Measurements from ENCODE around the gene NAALADL2. TPM values are rescaled to one million over a fixed set of nuclear protein-coding genes. Genes with fewer than 3 reads are reported as not detected.

Gene NAALADL2
- total RNA-seq, 5 donors from 2014 or later (not counting 1 experiment from before 2014, with no cell fraction given), result 0.13 to 1.4 (median 0.36) TPM; not detected in 1

DNA sequence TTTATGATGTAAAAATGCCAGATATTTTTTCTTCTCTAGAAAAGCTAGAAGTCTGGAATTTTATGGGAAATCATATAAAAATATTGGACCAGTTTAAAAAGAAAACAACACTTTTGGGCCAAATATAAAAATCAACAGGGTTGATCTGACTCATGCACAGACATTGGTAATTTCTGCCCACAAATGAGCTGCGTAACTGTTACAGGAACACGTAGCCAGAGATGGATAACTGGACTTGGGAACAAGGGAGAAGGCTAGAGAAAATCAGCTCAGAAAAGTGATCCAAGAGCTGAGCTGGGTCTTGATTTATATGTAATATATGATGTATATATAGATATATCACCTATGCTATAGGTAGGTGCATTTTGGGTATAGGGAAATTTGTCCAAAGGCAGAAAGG is 36.8 kb upstream of the NAALADL2 start:
- Histone ChIP-seq H3K27ac (ENCODE audit: low read length) (no peak overlapping the region), H3K4me3 (ENCODE audit: control insufficient read depth in 1 of 2, extremely low read depth in 1 of 2, low read length in 1 of 2) (no peak overlapping the region), H3K27me3 (replicated peaks in 1 of 2; ENCODE audit: control insufficient read depth in 2 of 2, extremely low read depth in 1 of 2, insufficient read depth in 2 of 2, low read length in 1 of 2) (no peaks in the 10 kb centered on the region), H3K36me3 (ENCODE audit: control insufficient read depth in 2 of 2, extremely low read depth in 1 of 2, insufficient read depth in 1 of 2, low read length in 1 of 2) (no peaks in the 10 kb centered on the region), H3K4me1 (ENCODE audit: control insufficient read depth in 1 of 2, extremely low read depth in 1 of 2, insufficient read depth in 2 of 2, low read length in 2 of 2) (no peaks in the 10 kb centered on the region), H3K9me3 (no peaks in the 10 kb centered on the region)
- H3K36me3 Mint-ChIP-seq, result no peaks in the 10 kb centered on the region
- ATAC-seq (replicated peaks in 1 of 4), result no peak
- peaks cover 4 to 11% (median 6%) of the 10 kb centered on the region in 3 donors for H3K9me3 Mint-ChIP-seq
- H3K4me1 Mint-ChIP-seq, result no peaks in the 10 kb centered on the region
- no peak for DNase-seq
- ChIA-PET POLR2A (no interaction called here), CTCF (no interaction called here)
- no peaks in the 10 kb centered on the region for H3K27me3 Mint-ChIP-seq
- no peak overlapping the region for H3K4me3 Mint-ChIP-seq
- WGBS (ENCODE audit: insufficient coverage), result 95% methylated on average over 2 of the region's 2 CpGs
- no peak overlapping the region for H3K27ac Mint-ChIP-seq

DNA sequence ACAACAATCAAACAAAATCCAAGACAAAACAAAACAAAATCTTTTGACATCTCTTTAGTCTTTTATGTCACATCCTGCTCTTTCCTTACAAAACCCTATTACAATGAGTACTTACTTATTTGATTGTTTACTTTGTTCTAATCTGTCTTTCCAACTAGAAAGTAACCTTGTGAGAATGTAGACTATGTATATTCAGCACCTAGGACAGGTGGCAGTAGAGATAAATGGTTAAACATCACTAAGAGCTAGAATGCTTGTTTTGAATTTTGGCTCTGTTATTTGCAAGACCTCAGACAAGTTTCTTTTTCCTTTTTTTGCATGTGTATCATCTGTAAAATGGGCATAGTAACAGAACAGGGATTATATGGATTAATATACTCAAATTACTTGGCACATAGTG is 33.1 kb upstream of the NAALADL2 start:
- H3K27ac Mint-ChIP-seq, result no peak overlapping the region
- Histone ChIP-seq H3K36me3 (ENCODE audit: control insufficient read depth in 2 of 2, extremely low read depth in 1 of 2, insufficient read depth in 1 of 2, low read length in 1 of 2) (no peaks in the 10 kb centered on the region), H3K27ac (ENCODE audit: low read length) (no peak overlapping the region), H3K4me3 (ENCODE audit: control insufficient read depth in 1 of 2, extremely low read depth in 1 of 2, low read length in 1 of 2) (no peak overlapping the region), H3K9me3 (no peaks in the 10 kb centered on the region), H3K4me1 (ENCODE audit: control insufficient read depth in 1 of 2, extremely low read depth in 1 of 2, insufficient read depth in 2 of 2, low read length in 2 of 2) (no peaks in the 10 kb centered on the region), H3K27me3 (replicated peaks in 1 of 2; ENCODE audit: control insufficient read depth in 2 of 2, extremely low read depth in 1 of 2, insufficient read depth in 2 of 2, low read length in 1 of 2) (no peaks in the 10 kb centered on the region)
- no peaks in the 10 kb centered on the region for H3K4me1 Mint-ChIP-seq
- H3K9me3 Mint-ChIP-seq, result peaks cover 6 to 12% (median 7%) of the 10 kb centered on the region in 3 donors
- no peak for DNase-seq
- ChIA-PET CTCF (no interaction called here), POLR2A (no interaction called here)
- no peaks in the 10 kb centered on the region for H3K36me3 Mint-ChIP-seq
- no peaks in the 10 kb centered on the region for H3K27me3 Mint-ChIP-seq
- no peak for ATAC-seq (replicated peaks in 1 of 4)
- no peak overlapping the region for H3K4me3 Mint-ChIP-seq

DNA sequence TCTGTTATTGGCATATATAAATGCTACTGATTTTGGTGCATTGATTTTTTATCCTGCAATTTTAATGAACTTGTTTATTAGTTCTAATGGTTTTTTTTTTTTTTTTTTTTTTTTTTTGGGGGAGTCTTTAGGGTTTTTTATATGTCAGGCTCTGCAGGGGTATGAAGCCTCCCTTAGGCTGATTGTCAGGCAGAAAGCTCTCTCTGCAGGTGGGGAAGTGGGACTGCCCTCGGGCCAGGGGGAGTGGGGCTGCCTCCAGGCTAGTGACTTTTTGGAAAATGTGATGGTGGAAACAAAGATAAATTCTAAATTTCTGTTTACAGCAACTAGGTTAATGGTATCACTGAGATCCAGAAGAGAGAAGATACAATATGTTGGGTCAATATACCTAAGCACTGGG is 14.4 kb upstream of the NAALADL2 start:
- Mint-ChIP-seq H3K9me3 (peaks cover 1 to 9% (median 4%) of the 10 kb centered on the region in 3 donors), H3K4me3 (no peak overlapping the region), H3K4me1 (no peaks in the 10 kb centered on the region), H3K36me3 (no peaks in the 10 kb centered on the region), H3K27me3 (no peaks in the 10 kb centered on the region), H3K27ac (no peak overlapping the region)
- no peaks in the 10 kb centered on the region for H3K27me3 ChIP-seq (replicated peaks in 1 of 2; ENCODE audit: control insufficient read depth in 2 of 2, extremely low read depth in 1 of 2, insufficient read depth in 2 of 2, low read length in 1 of 2)
- WGBS (ENCODE audit: insufficient coverage), result 40% methylated on average over 1 of the region's 1 CpG
- DNase-seq (no peak), ATAC-seq (replicated peaks in 1 of 4) (no peak)
- H3K9me3 ChIP-seq, result no peaks in the 10 kb centered on the region
- H3K27ac ChIP-seq (ENCODE audit: low read length), result no peak overlapping the region
- H3K4me3 ChIP-seq (ENCODE audit: control insufficient read depth in 1 of 2, extremely low read depth in 1 of 2, low read length in 1 of 2), result no peak overlapping the region
- ChIA-PET POLR2A (no interaction called here), CTCF (interaction anchor here in 1 of 2 donors (0.6 kb wide), 1 partner anchor 885 kb away, joined by 7 read pairs; no protein-coding TSS in a partner anchor)
- H3K4me1 ChIP-seq (ENCODE audit: control insufficient read depth in 1 of 2, extremely low read depth in 1 of 2, insufficient read depth in 2 of 2, low read length in 2 of 2), result no peaks in the 10 kb centered on the region
- no peaks in the 10 kb centered on the region for H3K36me3 ChIP-seq (ENCODE audit: control insufficient read depth in 2 of 2, extremely low read depth in 1 of 2, insufficient read depth in 1 of 2, low read length in 1 of 2)

DNA sequence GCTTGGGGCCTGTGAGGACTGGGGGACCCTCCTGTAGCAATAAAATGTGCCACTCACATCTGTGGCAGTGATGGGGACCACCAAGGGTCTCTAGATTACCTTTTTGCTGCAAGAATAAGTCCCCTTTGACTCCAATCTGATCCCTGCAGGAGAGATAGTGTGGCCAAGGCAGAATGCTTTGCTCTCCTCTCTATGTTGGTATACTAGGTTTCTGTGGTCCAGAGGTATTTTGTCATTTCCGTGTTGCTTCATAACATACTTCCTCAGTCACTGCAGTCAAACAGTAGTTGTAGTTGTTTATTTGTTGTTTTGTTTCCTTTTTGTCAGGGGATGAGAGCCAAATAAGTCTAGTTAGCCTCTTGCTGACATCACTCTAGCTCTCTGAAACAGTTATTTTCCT is 13.1 kb upstream of the NAALADL2 start:
- H3K27ac Mint-ChIP-seq, result no peak overlapping the region
- no peaks in the 10 kb centered on the region for H3K4me1 Mint-ChIP-seq
- no peaks in the 10 kb centered on the region for H3K4me1 ChIP-seq (ENCODE audit: control insufficient read depth in 1 of 2, extremely low read depth in 1 of 2, insufficient read depth in 2 of 2, low read length in 2 of 2)
- no peak overlapping the region for H3K4me3 Mint-ChIP-seq
- H3K27me3 Mint-ChIP-seq, result no peaks in the 10 kb centered on the region
- WGBS (ENCODE audit: insufficient coverage), result no CpG with 5 or more reads among the region's 1 CpG
- no peaks in the 10 kb centered on the region for H3K36me3 Mint-ChIP-seq
- peaks cover 8 to 13% (median 13%) of the 10 kb centered on the region in 3 donors for H3K9me3 Mint-ChIP-seq
- no peak overlapping the region for H3K4me3 ChIP-seq (ENCODE audit: control insufficient read depth in 1 of 2, extremely low read depth in 1 of 2, low read length in 1 of 2)
- no peak for ATAC-seq (replicated peaks in 1 of 4)
- POLR2A ChIA-PET, result no interaction called here
- CTCF ChIA-PET, result no interaction called here
- H3K27ac ChIP-seq (ENCODE audit: low read length), result no peak overlapping the region
- H3K9me3 ChIP-seq, result no peaks in the 10 kb centered on the region
- DNase-seq, result no peak
- H3K36me3 ChIP-seq (ENCODE audit: control insufficient read depth in 2 of 2, extremely low read depth in 1 of 2, insufficient read depth in 1 of 2, low read length in 1 of 2), result no peaks in the 10 kb centered on the region
- H3K27me3 ChIP-seq (replicated peaks in 1 of 2; ENCODE audit: control insufficient read depth in 2 of 2, extremely low read depth in 1 of 2, insufficient read depth in 2 of 2, low read length in 1 of 2), result no peaks in the 10 kb centered on the region

DNA sequence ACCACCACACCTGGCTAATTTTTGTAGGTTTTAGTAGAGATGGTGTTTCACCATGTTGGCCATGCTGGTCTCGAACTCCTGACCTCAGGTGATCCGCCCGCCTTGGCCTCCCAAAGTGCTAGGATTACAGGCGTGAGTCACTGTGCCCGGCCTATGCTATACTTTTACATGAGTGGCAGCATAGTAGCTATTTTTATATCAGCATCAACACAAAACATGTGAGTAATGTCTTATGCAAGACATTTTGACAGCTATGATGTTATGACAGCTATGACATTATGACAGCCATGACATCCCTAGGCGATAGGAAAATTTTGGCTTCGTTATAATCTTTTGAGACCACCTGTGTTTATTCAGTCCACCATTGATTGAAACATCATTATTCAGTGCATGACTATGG is 4.1 kb upstream of the NAALADL2 start:
- H3K27me3 Mint-ChIP-seq, result no peaks in the 10 kb centered on the region
- H3K36me3 ChIP-seq (ENCODE audit: control insufficient read depth in 2 of 2, extremely low read depth in 1 of 2, insufficient read depth in 1 of 2, low read length in 1 of 2), result no peaks in the 10 kb centered on the region
- H3K27me3 ChIP-seq (replicated peaks in 1 of 2; ENCODE audit: control insufficient read depth in 2 of 2, extremely low read depth in 1 of 2, insufficient read depth in 2 of 2, low read length in 1 of 2), result no peaks in the 10 kb centered on the region
- no peak for DNase-seq
- WGBS (ENCODE audit: insufficient coverage), result 96% methylated on average over 4 of the region's 7 CpGs
- peaks cover 6 to 16% (median 10%) of the 10 kb centered on the region in 3 donors for H3K9me3 Mint-ChIP-seq
- H3K9me3 ChIP-seq, result no peaks in the 10 kb centered on the region
- H3K4me1 Mint-ChIP-seq, result no peaks in the 10 kb centered on the region
- no peak overlapping the region for H3K27ac Mint-ChIP-seq
- H3K36me3 Mint-ChIP-seq, result no peaks in the 10 kb centered on the region
- H3K4me3 ChIP-seq (ENCODE audit: control insufficient read depth in 1 of 2, extremely low read depth in 1 of 2, low read length in 1 of 2), result no peak overlapping the region
- ChIA-PET POLR2A (no interaction called here), CTCF (interaction anchor here in 1 of 2 donors (0.7 kb wide), 1 partner anchor 341 kb away, joined by 5 read pairs; no protein-coding TSS in a partner anchor)
- H3K4me1 ChIP-seq (ENCODE audit: control insufficient read depth in 1 of 2, extremely low read depth in 1 of 2, insufficient read depth in 2 of 2, low read length in 2 of 2), result no peaks in the 10 kb centered on the region
- no peak overlapping the region for H3K4me3 Mint-ChIP-seq
- no peak overlapping the region for H3K27ac ChIP-seq (ENCODE audit: low read length)
- no peak for ATAC-seq (replicated peaks in 1 of 4)

DNA sequence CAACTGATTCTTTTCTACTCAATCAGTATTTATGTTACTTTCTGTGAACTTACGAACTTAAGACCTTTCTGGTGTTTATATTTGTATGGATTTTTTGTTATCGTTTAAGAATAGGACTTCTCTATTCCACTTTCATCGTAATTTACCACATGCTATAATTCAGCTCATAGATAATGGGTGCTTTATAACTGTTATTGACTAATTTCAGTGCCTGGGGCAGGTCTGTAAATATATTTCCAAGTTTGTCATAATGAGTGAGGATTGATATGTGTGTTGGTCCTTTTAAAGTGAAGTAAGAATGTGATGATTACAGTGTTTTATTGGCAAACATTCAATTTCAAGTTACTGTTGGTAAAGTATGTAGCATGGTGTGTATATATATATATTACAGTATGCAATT is 1.8 kb upstream of the NAALADL2 start:
- no peaks in the 10 kb centered on the region for H3K4me1 Mint-ChIP-seq
- CTCF ChIA-PET, result no interaction called here
- no peaks in the 10 kb centered on the region for H3K27me3 Mint-ChIP-seq
- H3K4me3 ChIP-seq (ENCODE audit: control insufficient read depth in 1 of 2, extremely low read depth in 1 of 2, low read length in 1 of 2), result no peak overlapping the region
- H3K27ac ChIP-seq (ENCODE audit: low read length), result no peak overlapping the region
- no peaks in the 10 kb centered on the region for H3K27me3 ChIP-seq (replicated peaks in 1 of 2; ENCODE audit: control insufficient read depth in 2 of 2, extremely low read depth in 1 of 2, insufficient read depth in 2 of 2, low read length in 1 of 2)
- DNase-seq, result no peak
- H3K4me3 Mint-ChIP-seq, result no peak overlapping the region
- POLR2A ChIA-PET, result no interaction called here
- no peak overlapping the region for H3K27ac Mint-ChIP-seq
- ATAC-seq (replicated peaks in 1 of 4), result no peak
- no peaks in the 10 kb centered on the region for H3K9me3 ChIP-seq
- no peaks in the 10 kb centered on the region for H3K36me3 ChIP-seq (ENCODE audit: control insufficient read depth in 2 of 2, extremely low read depth in 1 of 2, insufficient read depth in 1 of 2, low read length in 1 of 2)
- peaks cover 3 to 9% (median 4%) of the 10 kb centered on the region in 3 donors for H3K9me3 Mint-ChIP-seq
- no peaks in the 10 kb centered on the region for H3K4me1 ChIP-seq (ENCODE audit: control insufficient read depth in 1 of 2, extremely low read depth in 1 of 2, insufficient read depth in 2 of 2, low read length in 2 of 2)
- no CpG with 5 or more reads among the region's 3 CpGs for WGBS (ENCODE audit: insufficient coverage)
- H3K36me3 Mint-ChIP-seq, result no peaks in the 10 kb centered on the region

DNA sequence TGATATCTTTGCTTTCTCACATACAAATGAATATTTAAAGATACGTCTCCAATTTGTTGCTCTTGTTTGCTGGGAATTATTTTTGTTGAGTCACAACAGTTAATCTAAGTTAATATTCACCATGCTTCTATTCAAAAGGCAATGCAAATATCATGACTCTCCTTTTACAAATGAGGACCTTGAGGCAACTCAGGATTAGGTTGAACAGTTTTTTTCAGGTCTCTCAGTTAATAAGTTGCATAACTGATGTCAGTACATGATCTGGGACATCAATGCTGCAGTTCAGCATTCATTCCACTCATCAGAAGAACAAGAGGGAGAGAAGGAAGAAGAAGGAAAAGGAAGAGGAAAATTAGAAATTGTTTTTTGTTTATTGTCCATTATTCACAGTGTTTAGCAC is 781 bp upstream of the NAALADL2 start:
- Mint-ChIP-seq H3K4me3 (no peak overlapping the region), H3K9me3 (peaks cover 0 to 6% (median 2%) of the 10 kb centered on the region in 3 donors), H3K36me3 (no peaks in the 10 kb centered on the region), H3K4me1 (no peaks in the 10 kb centered on the region), H3K27me3 (no peaks in the 10 kb centered on the region), H3K27ac (no peak overlapping the region)
- DNase-seq, result no peak
- Histone ChIP-seq H3K36me3 (ENCODE audit: control insufficient read depth in 2 of 2, extremely low read depth in 1 of 2, insufficient read depth in 1 of 2, low read length in 1 of 2) (no peaks in the 10 kb centered on the region), H3K27me3 (replicated peaks in 1 of 2; ENCODE audit: control insufficient read depth in 2 of 2, extremely low read depth in 1 of 2, insufficient read depth in 2 of 2, low read length in 1 of 2) (no peaks in the 10 kb centered on the region), H3K9me3 (no peaks in the 10 kb centered on the region), H3K4me1 (ENCODE audit: control insufficient read depth in 1 of 2, extremely low read depth in 1 of 2, insufficient read depth in 2 of 2, low read length in 2 of 2) (no peaks in the 10 kb centered on the region), H3K27ac (ENCODE audit: low read length) (no peak overlapping the region), H3K4me3 (ENCODE audit: control insufficient read depth in 1 of 2, extremely low read depth in 1 of 2, low read length in 1 of 2) (no peak overlapping the region)
- no CpG with 5 or more reads among the region's 1 CpG for WGBS (ENCODE audit: insufficient coverage)
- ChIA-PET POLR2A (no interaction called here), CTCF (no interaction called here)
- ATAC-seq (replicated peaks in 1 of 4), result no peak
